IMR-90 (cell line): ENCODE results near the gene ELMOD3. TPM values are rescaled to one million over a fixed set of nuclear protein-coding genes. Genes with fewer than 3 reads are reported as not detected.

Source experiments
- ATAC-seq: fragments of 200-7000 bp; cut with Tn5 transposase; 2 replicates; pipeline ENCODE4 v1.9.1; 2020; ENCODE audit warnings: low read depth, mild to moderate bottlenecking, moderate library complexity
- BruUV-seq: library from RNA; stranded (reverse); fragments of 400-500 nt; replicated peaks from 2 replicates; lab custom pipeline; 2021; lab: Mats Ljungman, UMichigan
- CTCF ChIA-PET: fragments of 300-600 bp; formaldehyde crosslinking; extraction: SDS; loops from one replicate; lab custom pipeline; 2021; ENCODE audit warnings: antibody characterized with exemption; lab: Yijun Ruan, JAX
- POLR2A ChIA-PET: fragments of 300-600 bp; sonication (Branson Sonifier 250); formaldehyde crosslinking; loops from one replicate; lab custom pipeline; 2022; ENCODE audit warnings: antibody characterized with exemption; ENCODE audit not compliant: unreplicated experiment; lab: Charles Lee
- DNase-seq: peaks from one replicate; pipeline ENCODE4 v3.0.0; 2013
- H2AFZ ChIP-seq: replicated peaks from 2 replicates; pipeline ENCODE3; 2013; ENCODE audit warnings: low read length, mild to moderate bottlenecking; ENCODE audit not compliant: poor library complexity
- H2AK5ac ChIP-seq: 2 replicates; pipeline ENCODE4 v1.6.1; 2013; ENCODE audit warnings: low read depth, low read length, inconsistent platforms
- H2AK9ac ChIP-seq: replicated peaks from 2 replicates; pipeline ENCODE3; 2013; ENCODE audit warnings: mild to moderate bottlenecking, low read depth, low read length, moderate library complexity; ENCODE audit not compliant: poor library complexity
- H2BK120ac ChIP-seq: 2 replicates; pipeline ENCODE4 v1.6.1; 2013; ENCODE audit warnings: low read depth, low read length, inconsistent platforms
- H2BK15ac ChIP-seq: 3 replicates; pipeline ENCODE4 v1.6.1; 2013; ENCODE audit warnings: low read depth, low read length, inconsistent platforms
- H2BK20ac ChIP-seq: 2 replicates; pipeline ENCODE4 v1.6.1; 2013; ENCODE audit warnings: low read depth, mild to moderate bottlenecking, inconsistent platforms, low read length, moderate library complexity
- H2BK5ac ChIP-seq: 2 replicates; pipeline ENCODE4 v1.6.1; 2013; ENCODE audit warnings: mild to moderate bottlenecking, low read depth, low read length, inconsistent platforms; ENCODE audit not compliant: poor library complexity, severe bottlenecking
- H3K14ac ChIP-seq: replicated peaks from 2 replicates; pipeline ENCODE4 v1.6.1; 2013; ENCODE audit warnings: low read depth, low read length, inconsistent platforms
- H3K18ac ChIP-seq: 2 replicates; pipeline ENCODE4 v1.6.1; 2013; ENCODE audit warnings: low read depth, low read length, control low read depth
- H3K23ac ChIP-seq: 2 replicates; pipeline ENCODE4 v1.6.1; 2013; ENCODE audit warnings: low read depth, low read length, inconsistent platforms
- H3K27ac ChIP-seq: 2 replicates; pipeline ENCODE4 v1.5.1; 2013; ENCODE audit warnings: mild to moderate bottlenecking, control low read depth, low read length; ENCODE audit not compliant: insufficient read depth
- H3K27me3 ChIP-seq: 2 replicates; pipeline ENCODE4 v1.6.1; 2013; ENCODE audit warnings: low read length; ENCODE audit not compliant: control insufficient read depth, insufficient read depth
- H3K36me3 ChIP-seq: 2 replicates; pipeline ENCODE4 v1.6.1; 2013; ENCODE audit warnings: low read length, mixed read lengths; ENCODE audit not compliant: control insufficient read depth, insufficient read depth
- H3K4ac ChIP-seq: 2 replicates; pipeline ENCODE4 v1.6.1; 2013; ENCODE audit warnings: low read depth, low read length, inconsistent platforms
- H3K4me1 ChIP-seq: 2 replicates; pipeline ENCODE4 v1.6.1; 2013; ENCODE audit warnings: low read length, mixed read lengths; ENCODE audit not compliant: control insufficient read depth, insufficient read depth
- H3K4me2 ChIP-seq: 2 replicates; pipeline ENCODE4 v1.6.1; 2013; ENCODE audit warnings: low read depth, mild to moderate bottlenecking, control low read depth, low read length, moderate library complexity
- H3K4me3 ChIP-seq: 2 replicates; pipeline ENCODE4 v1.5.1; 2013; ENCODE audit warnings: low read depth, mild to moderate bottlenecking, control low read depth, low read length, moderate library complexity; ENCODE audit not compliant: insufficient read depth
- H3K56ac ChIP-seq: 2 replicates; pipeline ENCODE4 v1.6.1; 2013; ENCODE audit warnings: low read length, inconsistent platforms; ENCODE audit not compliant: insufficient read depth; ENCODE audit errors: extremely low read depth
- H3K79me1 ChIP-seq, 2 experiments: 2 replicates each; pipeline ENCODE4 v1.6.1; 2013; ENCODE audit warnings: low read length in 2 of 2, inconsistent platforms in 1 of 2, low read depth in 1 of 2
- H3K9ac ChIP-seq: 2 replicates; pipeline ENCODE4 v1.6.1; 2013; ENCODE audit warnings: low read depth, low read length, control low read depth
- H3K9me1 ChIP-seq: 2 replicates; pipeline ENCODE4 v1.6.1; 2013; ENCODE audit warnings: low read length, inconsistent platforms; ENCODE audit not compliant: insufficient read depth
- H3K9me3 ChIP-seq: 2 replicates; pipeline ENCODE4 v1.6.1; 2013; ENCODE audit warnings: low read length; ENCODE audit not compliant: control insufficient read depth, insufficient read depth
- H4K20me1 ChIP-seq: 2 replicates; pipeline ENCODE4 v1.6.1; 2013; ENCODE audit warnings: low read length, inconsistent platforms; ENCODE audit not compliant: insufficient read depth
- H4K5ac ChIP-seq: 2 replicates; pipeline ENCODE4 v1.6.1; 2013; ENCODE audit warnings: mild to moderate bottlenecking, low read depth, low read length, control low read depth
- H4K8ac ChIP-seq, 2 experiments: 2 replicates each; pipeline ENCODE4 v1.6.1; 2013; ENCODE audit warnings: low read depth in 2 of 2, low read length in 2 of 2, control low read depth in 1 of 2, inconsistent platforms in 1 of 2
- H4K91ac ChIP-seq: 2 replicates; pipeline ENCODE4 v1.6.1; 2013; ENCODE audit warnings: low read depth, low read length, inconsistent platforms; ENCODE audit not compliant: insufficient read depth
- CEBPB ChIP-seq: IDR thresholded peaks from 2 replicates; pipeline ENCODE4 v1.6.1; 2012; ENCODE audit warnings: low read depth, low read length, improper control_type of control experiment
- CHD1 ChIP-seq: IDR thresholded peaks from 2 replicates; pipeline ENCODE4 v1.6.1; 2012; ENCODE audit warnings: low read depth, low read length, improper control_type of control experiment
- CTCF ChIP-seq: conservative IDR thresholded peaks from 2 replicates; pipeline ENCODE4 v1.5.1; 2012; ENCODE audit warnings: mild to moderate bottlenecking, low read depth, low read length, improper control_type of control experiment
- FOS ChIP-seq: fragments of 150-350 bp; IDR thresholded peaks from 2 replicates; pipeline ENCODE4 v1.6.1; 2016; ENCODE audit warnings: low read depth, low read length
- MAFK ChIP-seq: IDR thresholded peaks from 2 replicates; pipeline ENCODE4 v1.6.1; 2012; ENCODE audit warnings: low read depth, low read length, improper control_type of control experiment
- MAZ ChIP-seq: IDR thresholded peaks from 2 replicates; pipeline ENCODE4 v1.6.1; 2012; ENCODE audit warnings: low read depth, mild to moderate bottlenecking, low read length, improper control_type of control experiment, moderate library complexity, borderline replicate concordance
- MXI1 ChIP-seq: IDR thresholded peaks from 2 replicates; pipeline ENCODE4 v1.6.1; 2012; ENCODE audit warnings: low read depth, mild to moderate bottlenecking, low read length, moderate library complexity, borderline replicate concordance
- NFE2L2 ChIP-seq: fragments of 150-350 bp; IDR thresholded peaks from 2 replicates; pipeline ENCODE4 v1.6.1; 2016; ENCODE audit warnings: low read depth, mild to moderate bottlenecking, low read length
- RAD21 ChIP-seq: IDR thresholded peaks from 2 replicates; pipeline ENCODE4 v1.6.1; 2012; ENCODE audit warnings: low read length, improper control_type of control experiment
- RFX5 ChIP-seq: IDR thresholded peaks from 2 replicates; pipeline ENCODE4 v1.8.0; 2012; ENCODE audit warnings: low read depth, mild to moderate bottlenecking, low read length, moderate library complexity
- SMC3 ChIP-seq: fragments of 150-350 bp; IDR thresholded peaks from 2 replicates; pipeline ENCODE4 v1.6.1; 2016; ENCODE audit warnings: low read depth, mild to moderate bottlenecking, antibody characterized with exemption, low read length, moderate library complexity
- WGBS, 2 experiments: methylation state at CpG; one replicate each; pipeline versions ENCODE4 v1.1.5 to v1.1.7; 2013; ENCODE audit warnings: missing lambda C conversion rate in 2 of 2; ENCODE audit not compliant: insufficient read length in 1 of 2; ENCODE audit errors: extremely low coverage in 2 of 2; 5-methylcytosine and 5-hydroxymethylcytosine counted together
- dilution Hi-C: fragments of 300-500 bp; cut with HindIII; formaldehyde crosslinking; loops from one replicate; pipeline ENCODE4 v1.14.3; 2018; ENCODE audit warnings: low sequenced_read_pairs; ENCODE audit not compliant: unreplicated experiment
- in situ Hi-C: fragments of 300-500 bp; cut with MboI; formaldehyde crosslinking; loops from 3 replicates; pipeline ENCODE4 v1.14.3; 2019; ENCODE audit warnings: low sequenced_read_pairs, inconsistent platforms, mixed read lengths
- intact Hi-C: fragments of 100-400 bp; cut with micrococcal nuclease; formaldehyde crosslinking; loops from 2 replicates; pipeline ENCODE4 v1.10.0; 2022
- polyA plus RNA-seq, 3 experiments: library from polyadenylated mRNA; depleted of rRNA; stranded (reverse); fragments of >200 nt; gene quantifications; 2 replicates each; pipeline ENCODE4 v1.2.3, GENCODE V29; 2012; ENCODE audit warnings: low replicate concordance in 1 of 3
- total RNA-seq: library from RNA; depleted of rRNA; stranded (reverse); fragments of >200 nt; gene quantifications from 2 replicates; pipeline ENCODE4 v1.2.3, GENCODE V29; 2012
- TF ChIP-seq, protein P1 (sequence below): fragments of 150-350 bp; IDR thresholded peaks from 2 replicates; pipeline ENCODE4 v1.6.1; 2016; ENCODE audit warnings: low read depth, mild to moderate bottlenecking, low read length, moderate library complexity, borderline replicate concordance
- TF ChIP-seq, protein P2 (sequence below): fragments of 150-350 bp; IDR thresholded peaks from 2 replicates; pipeline ENCODE4 v1.6.1; 2017; ENCODE audit warnings: mild to moderate bottlenecking, antibody characterized with exemption, low read length, low read depth

ELMOD3 gene
- total and polyA plus RNA-seq, 2 of the 4 experiments (the other 2 are of a cell fraction) = 13.1 to 20.7 TPM

DNA sequence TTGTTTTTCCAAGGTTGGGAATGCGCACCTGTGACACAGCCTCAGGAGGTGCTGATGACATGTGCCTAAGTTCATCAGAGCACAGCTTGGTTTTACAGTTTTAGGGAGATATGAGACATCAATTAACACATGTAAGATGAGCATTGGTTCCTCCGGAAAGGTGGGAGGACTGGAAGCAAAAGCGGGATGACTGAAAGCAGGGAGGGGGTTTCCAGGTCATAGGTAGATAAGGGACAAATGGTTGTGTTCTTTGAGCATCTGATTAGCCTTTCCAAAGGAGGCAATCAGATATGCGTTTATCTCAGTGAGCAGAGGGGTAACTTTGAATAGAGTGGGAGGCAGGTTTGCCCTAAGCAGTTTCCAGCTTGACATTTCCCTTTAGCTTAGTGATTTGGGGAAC is 29.3 kb downstream of the ELMOD3 start:
- no peak overlapping the region for H3K27ac ChIP-seq
- POLR2A ChIA-PET = no interaction called here
- no peaks in the 10 kb centered on the region for H3K9me1 ChIP-seq
- no peak overlapping the region for H3K14ac ChIP-seq
- H4K20me1 ChIP-seq = no peaks in the 10 kb centered on the region
- no peak overlapping the region for H3K18ac ChIP-seq
- no peak overlapping the region for H3K9ac ChIP-seq
- H2BK20ac ChIP-seq = no peak overlapping the region
- no peak for TF ChIP-seq CHD1
- no peak for TF ChIP-seq MAZ
- TF ChIP-seq SMC3 = no peak
- TF ChIP-seq, protein P1, sequence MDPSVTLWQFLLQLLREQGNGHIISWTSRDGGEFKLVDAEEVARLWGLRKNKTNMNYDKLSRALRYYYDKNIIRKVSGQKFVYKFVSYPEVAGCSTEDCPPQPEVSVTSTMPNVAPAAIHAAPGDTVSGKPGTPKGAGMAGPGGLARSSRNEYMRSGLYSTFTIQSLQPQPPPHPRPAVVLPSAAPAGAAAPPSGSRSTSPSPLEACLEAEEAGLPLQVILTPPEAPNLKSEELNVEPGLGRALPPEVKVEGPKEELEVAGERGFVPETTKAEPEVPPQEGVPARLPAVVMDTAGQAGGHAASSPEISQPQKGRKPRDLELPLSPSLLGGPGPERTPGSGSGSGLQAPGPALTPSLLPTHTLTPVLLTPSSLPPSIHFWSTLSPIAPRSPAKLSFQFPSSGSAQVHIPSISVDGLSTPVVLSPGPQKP = no peak
- TF ChIP-seq MXI1 = no peak
- TF ChIP-seq RAD21 = no peak
- TF ChIP-seq, protein P2, sequence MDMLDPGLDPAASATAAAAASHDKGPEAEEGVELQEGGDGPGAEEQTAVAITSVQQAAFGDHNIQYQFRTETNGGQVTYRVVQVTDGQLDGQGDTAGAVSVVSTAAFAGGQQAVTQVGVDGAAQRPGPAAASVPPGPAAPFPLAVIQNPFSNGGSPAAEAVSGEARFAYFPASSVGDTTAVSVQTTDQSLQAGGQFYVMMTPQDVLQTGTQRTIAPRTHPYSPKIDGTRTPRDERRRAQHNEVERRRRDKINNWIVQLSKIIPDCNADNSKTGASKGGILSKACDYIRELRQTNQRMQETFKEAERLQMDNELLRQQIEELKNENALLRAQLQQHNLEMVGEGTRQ = no peak
- TF ChIP-seq NFE2L2 = no peak
- TF ChIP-seq FOS = no peak
- TF ChIP-seq CEBPB = no peak
- TF ChIP-seq RFX5 = no peak
- TF ChIP-seq CTCF = no peak
- TF ChIP-seq MAFK = no peak
- no peaks in the 10 kb centered on the region for H3K27me3 ChIP-seq
- intact Hi-C loops = no loop called here
- H4K5ac ChIP-seq = no peak overlapping the region
- H3K4me2 ChIP-seq = no peak overlapping the region
- no peak overlapping the region for H2BK15ac ChIP-seq
- H3K79me1 ChIP-seq = no peaks in the 10 kb centered on the region
- no TSS peak for BruUV-seq
- no peak overlapping the region for H4K91ac ChIP-seq
- in situ Hi-C loops = no loop called here
- dilution Hi-C loops = no loop called here
- H2AK5ac ChIP-seq = no peak overlapping the region
- no CpG with 5 or more reads among the region's 4 CpGs for WGBS, 2 experiments
- H3K9me3 ChIP-seq = no peaks in the 10 kb centered on the region
- H4K8ac ChIP-seq = no peak overlapping the region
- H3K36me3 ChIP-seq = peaks cover 24% of the 10 kb centered on the region
- H3K4me1 ChIP-seq = peaks cover 2% of the 10 kb centered on the region; the same call in 1 of the 2 replicates
- H2BK120ac ChIP-seq = no peak overlapping the region
- CTCF ChIA-PET = no interaction called here
- H3K23ac ChIP-seq = no peak overlapping the region
- H3K4ac ChIP-seq = no peak overlapping the region
- H2AK9ac ChIP-seq = no peak overlapping the region
- ATAC-seq (no peak), DNase-seq (no peak)
- H2AFZ ChIP-seq = no peak overlapping the region
- H2BK5ac ChIP-seq = no peak overlapping the region
- no peak overlapping the region for H3K56ac ChIP-seq
- no peak overlapping the region for H3K4me3 ChIP-seq
